Inflammatory macrophage treated with lipopolysaccharide for 4 hours (primary cell): Measurements from ENCODE around the gene ARHGEF1.
"Not testable (repeated sequence)": the region's sequence is repeated elsewhere in the genome, so short reads cannot be mapped to it uniquely, and the experiment has no call there.

ENCODE experiments used
- DNase-seq: peaks from one replicate; pipeline ENCODE4 v3.0.0-alpha.2; 2020

Gene ARHGEF1

DNA sequence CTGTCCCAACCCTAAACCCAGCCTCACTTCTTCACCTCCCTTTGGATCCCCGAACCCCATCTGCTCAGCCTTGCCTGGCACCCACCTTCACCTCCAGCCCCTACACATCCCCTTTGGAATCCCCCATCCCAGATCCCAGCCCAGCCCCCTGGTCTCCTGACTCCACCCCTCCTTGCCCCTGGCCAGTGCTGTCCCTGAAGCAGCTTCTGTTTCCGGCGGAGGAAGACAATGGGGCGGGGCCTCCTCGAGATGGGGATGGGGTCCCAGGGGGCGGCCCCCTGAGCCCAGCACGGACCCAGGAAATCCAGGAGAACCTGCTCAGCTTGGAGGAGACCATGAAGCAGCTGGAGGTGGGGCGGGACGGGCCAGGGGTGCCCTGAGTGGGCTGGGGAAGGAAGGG is 23.3 kb downstream of the ARHGEF1 start:
- DNase-seq: no peak

GRCh38 chr19:41906916-41907680 is 24.1 kb downstream of the ARHGEF1 start:
- DNase-seq: no peak

DNA sequence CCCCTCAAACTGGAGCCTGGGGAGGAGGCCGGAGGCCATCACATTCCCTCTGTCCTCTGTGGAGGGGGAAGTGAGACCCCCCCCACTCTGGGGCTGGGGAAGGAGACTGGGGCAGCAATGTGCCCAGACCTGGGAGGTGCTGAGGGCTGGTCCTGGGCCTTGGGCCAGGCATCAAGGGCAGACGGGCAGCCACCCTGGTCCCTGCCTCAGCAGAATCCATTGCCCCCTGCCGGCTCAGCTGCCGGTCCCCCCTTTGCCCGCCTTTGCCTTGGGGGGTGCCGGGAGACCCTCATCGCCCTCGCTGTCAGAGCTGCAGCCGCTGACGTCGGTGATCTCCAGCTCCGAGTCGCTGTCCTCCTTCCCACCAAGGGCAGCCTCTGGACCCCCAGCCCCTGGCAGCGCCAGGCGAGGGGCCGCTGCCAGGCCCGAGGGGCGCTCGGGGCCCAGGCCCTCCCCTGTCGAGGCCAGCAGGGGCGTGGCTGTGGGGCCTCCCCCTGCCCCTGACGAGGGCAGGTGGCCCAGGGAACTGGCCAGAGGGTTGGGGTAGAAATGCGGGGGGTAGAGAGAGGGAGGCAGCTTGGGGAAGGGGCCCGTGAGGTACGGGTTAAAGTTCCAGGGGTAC is 25.1 kb downstream of the ARHGEF1 start:
- no peak for DNase-seq

DNA sequence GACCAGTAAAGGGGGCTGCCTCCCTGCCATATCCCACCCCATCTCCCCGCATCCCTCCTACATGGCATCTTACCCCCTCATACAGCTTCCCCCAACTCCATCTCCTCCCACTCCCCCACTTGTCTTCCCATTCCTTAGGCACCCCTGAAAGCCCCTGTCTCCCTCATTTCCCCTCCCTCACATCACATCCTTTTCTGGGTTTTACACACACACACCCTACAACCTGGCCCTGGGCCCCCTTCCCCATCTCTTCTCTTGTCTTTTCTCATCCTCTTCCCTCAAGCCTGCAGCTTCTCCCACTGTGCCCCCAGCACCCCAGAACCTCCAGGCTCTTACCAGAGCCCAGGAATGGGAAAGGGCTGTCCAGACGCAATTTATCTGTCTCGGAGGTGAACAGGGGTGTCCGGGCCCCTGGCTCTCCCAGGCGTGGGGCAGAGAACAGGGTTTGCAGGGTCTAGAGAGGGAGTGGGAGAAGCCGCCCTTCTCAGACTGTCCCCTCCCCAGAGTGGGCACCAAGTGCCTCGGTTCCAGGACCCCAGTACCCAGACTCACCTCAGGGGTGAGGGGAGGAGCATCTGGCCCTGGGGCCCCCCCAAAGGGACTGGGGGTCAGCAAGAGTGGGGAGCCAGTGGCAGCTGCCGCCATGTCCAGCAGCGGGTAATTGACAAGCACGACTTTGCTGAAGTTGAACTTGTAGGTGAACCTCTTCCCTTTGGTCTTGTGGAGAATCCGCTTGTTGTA is 25.9 kb downstream of the ARHGEF1 start:
- DNase-seq: no peak

DNA sequence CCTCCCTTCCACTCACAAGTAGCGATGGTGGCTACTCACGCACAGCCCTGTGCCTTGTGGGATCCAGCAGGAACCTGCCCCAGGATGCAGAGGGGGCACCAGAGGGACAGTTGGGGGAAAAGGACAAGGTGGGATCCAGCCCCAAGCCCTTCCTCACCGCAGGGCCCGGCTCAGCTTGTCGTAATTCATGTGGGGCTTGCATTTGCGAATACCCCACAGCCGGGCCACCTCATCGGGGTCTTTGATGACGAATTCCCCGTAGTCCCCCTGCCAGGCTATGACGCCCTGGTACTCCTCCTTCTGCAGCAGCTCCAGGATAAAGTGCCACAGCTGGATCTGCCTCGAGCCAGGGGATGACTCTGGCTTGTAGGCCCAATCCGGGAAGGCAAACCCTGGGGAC is 26.7 kb downstream of the ARHGEF1 start:
- DNase-seq: no peak

DNA sequence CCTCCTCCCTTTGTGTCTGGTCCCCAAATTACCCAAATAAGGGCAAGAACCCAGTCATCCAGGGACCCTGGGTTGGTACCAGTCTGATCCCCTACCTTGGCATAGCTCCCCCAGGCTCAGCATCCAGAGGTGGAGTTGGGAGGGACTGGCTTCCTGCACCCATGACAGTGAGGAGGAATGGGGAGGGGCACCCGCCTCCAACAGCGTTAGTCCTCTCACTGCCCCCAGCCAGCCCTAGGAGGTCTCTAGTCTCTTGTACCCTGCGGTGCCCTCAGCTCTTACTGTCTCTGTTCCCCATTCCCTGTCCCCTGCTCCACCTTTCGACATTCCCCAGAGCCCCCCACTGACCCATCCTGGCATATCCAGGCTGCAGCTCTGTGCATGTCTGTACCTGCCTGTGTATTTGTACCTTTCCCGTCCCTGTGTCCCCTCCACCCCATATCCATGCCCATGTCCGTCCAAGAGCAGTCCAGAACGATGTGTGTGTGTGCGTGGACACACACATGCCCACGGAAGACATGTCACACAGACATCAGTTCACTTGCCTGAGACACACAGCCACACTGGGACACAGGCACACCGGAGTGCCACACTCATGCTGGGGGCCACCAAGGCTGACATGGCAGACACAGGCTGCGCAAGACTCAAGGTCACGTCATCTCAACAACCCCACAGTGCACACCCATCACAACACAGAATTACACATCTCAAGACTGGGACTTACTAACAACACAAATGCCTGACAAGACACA is 27.4 kb downstream of the ARHGEF1 start:
- DNase-seq: no peak

DNA sequence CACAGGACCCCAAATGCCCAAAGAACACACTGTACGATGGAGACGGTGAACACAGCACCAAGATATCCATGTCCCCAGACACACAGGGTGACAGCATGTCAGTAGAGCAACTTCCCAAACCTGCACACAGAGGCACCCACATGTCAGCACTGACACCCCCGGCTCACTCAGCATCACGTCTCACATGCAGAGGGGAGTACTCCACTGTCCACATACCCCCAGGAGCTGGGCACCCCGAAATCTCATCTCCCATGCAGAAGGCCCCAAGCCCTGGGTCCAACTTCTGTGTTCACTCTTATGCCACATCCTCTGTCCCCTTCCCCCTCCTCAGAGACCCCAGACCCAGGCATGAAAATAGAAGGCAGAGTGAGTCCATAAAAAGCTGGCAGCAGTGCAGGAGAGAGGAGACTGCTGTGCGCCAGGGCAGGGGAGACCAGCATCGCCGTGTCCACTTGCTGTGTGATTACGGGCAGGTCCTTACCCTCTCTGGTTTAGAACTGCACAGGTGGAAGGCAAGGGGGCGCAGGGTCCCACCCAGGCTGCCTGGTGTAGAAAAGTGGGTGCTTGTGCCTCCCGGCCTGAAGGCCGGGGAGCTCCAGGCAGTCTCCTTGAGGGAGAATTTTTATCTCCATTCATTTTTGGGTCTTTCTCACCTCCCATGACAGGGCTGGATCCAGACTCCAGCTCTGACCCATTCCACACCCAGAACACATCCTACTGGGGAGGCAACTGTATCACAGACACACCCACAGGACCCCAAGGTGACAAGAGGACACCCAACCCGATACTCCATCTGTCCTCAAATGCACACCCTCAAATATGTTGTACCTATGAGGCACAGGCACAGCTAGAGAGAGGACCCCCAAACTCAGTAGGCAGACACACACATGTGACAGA is 28.3 kb downstream of the ARHGEF1 start:
- no peak for DNase-seq

DNA sequence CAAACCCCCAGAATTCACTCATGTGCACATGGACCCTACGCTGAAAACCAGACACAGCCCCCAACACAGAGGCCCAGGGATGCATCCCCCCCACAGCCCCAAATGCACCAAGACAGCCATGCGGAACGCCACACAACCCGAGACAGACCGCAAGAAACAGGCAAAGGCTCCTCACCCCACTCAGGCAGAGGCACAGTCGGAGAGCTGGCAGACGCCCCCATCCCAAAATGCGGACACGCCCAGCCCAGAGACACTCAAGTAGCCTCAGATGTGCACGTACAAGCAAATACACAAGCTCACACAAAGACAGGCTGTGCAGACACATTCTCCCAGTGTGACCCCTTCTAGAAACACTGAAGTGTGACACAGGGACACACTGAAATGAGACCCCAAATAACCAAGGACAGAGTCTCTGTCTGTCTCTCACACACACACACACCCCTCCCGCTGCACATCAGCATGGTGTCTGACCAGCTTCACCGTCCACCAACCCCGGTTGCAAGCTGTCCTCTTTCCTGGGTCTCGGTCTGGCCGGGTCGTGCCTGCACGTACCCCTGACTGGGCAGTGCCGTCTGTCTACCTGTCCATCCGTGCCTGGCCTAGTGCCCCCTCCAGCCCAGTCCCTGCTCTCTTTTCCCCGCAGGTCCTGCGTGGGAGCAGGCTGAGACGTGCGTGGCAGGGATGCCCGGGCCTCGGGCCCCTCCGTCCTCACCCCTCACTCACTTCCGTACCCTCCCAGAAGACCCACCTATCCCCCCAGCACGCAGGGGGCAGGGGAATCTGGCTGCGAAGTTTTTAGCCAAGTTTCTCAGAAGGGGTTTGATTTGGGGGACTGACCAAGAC is 29.1 kb downstream of the ARHGEF1 start:
- no peak for DNase-seq

DNA sequence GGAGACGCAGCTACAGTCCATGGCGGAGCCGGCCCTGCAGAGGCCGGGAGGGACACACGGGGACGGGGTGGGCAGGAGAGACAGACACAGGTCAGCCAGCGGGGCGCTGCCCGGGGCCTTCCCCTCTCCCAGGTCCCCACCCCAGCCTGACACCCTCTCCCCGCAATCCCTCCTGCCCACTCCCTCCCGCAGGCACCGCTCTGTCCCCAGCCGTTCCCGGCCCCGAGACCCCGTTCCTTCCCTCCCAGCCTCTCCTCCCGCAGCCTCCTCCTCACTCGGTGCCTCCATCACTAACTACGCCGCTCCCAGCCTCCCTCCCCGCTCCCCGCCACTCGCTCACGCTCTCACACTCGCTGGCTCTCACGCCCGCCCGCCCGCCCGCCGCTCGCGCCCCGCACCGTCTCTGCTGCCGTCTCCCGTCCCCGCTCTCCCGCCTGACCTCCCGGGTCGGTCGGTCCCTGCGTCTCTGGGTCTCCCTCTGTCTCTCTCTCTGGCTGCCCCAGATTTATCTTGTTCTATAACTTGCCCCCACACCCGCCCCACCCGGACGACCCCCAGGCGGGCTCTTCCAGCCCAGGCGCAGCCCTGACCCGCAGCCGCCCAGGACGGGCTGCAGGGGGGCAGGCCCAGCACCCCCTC is 30.0 kb downstream of the ARHGEF1 start:
- DNase-seq: no peak

DNA sequence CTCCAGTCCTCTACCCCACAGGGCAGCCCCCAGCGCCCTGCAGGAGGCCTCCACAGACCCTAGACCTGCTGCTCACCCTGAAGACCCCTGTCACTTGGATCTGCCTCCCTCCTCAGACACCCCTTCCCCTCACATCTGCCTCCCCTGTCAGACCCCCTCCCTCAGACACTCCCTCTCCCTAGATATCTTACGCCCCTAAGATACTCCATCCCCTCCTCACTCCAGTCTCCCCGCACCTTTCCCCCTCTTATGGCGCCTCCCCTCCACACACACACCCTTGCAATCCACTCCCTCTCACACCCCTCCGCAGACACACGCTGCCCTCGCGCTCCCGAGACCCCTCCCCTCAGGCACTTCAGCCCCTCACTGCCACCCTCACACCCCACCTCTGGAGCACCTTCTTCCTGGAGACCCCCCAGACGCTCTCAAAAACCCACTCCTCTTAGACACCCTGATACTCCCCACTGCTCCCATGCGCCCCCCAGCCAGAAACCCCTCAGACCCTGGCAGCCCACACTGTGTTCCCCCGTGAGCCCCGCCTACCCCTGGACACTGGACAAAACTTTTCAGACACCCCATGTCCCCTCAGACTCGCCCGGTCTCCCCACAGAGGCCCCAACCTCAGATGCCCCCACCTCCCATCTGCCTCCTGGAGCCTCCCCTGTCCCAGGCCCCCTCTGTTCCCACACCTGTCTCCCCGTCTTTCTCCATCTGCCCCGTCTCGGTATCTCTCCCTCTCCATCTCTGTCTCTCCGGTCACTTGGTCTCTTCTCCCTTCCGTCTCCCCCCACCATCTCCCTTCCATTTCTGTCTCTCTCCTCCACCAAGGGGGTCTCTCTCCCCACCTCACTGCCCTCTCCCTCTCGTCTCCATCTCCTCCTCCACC is 30.8 kb downstream of the ARHGEF1 start:
- no peak for DNase-seq

DNA sequence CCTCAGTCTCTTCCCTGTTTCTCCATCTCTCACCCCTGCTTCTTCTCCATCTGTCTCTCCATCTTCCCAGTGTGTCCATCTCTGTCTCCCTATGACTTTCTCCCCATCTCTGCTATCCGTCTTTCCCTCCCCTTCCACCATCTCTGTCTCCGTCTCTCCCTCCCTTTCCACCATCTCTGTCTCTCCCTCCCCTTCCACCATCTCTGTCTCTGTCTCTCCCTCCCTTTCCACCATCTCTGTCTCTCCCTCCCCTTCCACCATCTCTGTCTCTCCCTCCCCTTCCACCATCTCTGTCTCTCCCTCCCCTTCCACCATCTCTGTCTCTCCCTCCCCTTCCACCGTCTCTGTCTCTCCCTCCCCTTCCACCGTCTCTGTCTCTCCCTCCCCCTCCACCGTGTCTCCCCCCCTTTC is 31.4 kb downstream of the ARHGEF1 start:
- DNase-seq: not testable (repeated sequence)

- DNase-seq: no peak
Measured at GRCh38 chr19:41915021-41915775, 32.2 kb downstream of the ARHGEF1 start.

DNA sequence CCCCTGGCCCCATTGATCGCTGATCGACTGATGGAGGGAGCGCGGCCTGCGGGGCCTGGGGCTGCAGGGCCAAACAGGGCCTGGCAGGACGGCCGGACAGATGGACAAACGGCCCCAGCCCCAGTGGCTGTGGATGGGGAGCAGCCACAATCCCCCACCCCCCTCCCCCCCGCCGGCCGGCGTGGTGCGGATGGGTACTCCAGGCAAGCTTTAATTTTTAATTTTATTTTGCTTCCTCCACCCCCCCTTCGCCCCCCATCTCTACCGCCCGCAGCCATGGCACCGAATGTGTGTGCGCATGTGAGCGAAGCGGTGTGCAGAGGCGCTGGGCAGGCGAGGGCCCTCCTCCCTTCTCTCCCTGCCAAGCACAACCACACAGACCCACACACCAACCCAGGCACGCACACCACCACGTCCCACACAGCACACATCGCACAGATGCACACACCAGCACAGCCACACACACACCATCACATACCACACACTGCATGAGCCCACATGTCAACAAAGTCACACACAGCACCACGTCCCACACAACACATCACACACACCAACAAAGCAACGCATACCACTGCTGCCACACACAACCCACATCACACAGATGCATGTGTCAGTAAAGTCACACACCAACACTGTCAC is 32.9 kb downstream of the ARHGEF1 start:
- no peak for DNase-seq

DNA sequence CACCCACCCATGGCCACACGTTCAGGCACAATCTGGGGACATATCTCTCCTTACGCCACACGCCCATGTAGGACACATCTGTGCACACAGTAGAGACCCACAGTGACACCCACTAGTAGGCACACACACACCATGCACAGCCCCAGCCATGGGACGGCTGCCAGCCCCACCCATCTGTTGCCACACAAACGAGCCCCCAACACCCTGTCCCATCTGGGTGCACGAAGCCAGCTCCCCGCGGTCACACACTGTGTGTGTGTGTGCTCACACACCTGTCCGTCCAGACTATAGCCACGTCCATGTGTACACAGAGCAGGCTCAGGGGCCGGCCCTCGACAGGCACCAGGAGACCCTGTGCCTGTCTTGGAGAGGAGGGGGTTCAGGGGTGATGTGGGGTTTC is 34.7 kb downstream of the ARHGEF1 start:
- no peak for DNase-seq

DNA sequence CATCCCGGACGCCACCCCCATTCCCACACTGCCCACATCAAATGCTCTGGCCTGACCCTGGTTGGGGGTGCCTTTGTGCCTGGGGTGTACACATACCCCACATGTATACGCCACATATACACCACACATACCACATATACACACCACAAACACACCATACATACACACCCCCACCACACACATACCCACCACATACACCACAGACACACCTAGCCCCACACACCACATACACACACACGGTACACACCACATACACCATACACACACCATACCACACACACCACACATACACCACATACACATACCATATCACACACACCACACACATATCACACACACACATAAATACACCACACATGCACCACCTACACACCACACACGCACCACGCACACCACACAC is 35.1 kb downstream of the ARHGEF1 start:
- DNase-seq: no peak

- no peak for DNase-seq
Measured at GRCh38 chr19:41918653-41919244, 35.8 kb downstream of the ARHGEF1 start.

DNA sequence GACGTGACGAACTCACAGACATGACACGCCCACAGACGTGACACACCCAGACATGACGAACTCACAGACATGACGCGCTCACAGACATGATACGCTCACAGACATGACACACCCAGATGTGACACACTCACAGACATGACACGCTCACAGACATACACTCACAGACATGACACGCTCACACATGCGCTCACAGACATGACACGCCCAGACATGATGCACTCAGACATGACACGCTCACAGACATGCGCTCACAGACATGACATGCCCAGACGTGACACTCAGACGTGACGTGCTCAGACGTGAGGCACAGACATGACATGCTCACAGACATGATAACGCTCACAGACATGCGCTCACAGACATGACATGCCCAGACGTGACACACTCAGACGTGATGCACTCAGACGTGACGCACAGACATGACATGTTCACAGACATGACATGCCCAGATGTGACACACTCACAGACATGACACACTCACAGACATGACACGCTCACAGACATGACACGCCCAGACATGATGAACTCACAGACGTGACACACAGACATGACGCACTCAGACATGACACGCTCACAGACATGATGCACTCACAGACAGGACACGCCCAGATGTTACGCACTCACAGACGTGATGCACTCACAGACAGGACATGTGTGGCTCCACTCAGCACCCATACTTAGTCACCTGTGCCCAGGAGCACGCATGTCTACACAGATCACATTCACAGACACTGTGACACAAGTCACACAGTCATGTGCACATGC is 37.1 kb downstream of the ARHGEF1 start:
- no peak for DNase-seq
